Measurements from ENCODE around the gene ZSWIM4.
A peak's percentile ranks its signal among the peaks of the same experiment; 100 is the strongest.

Gene ZSWIM4

GRCh38 chr19:13794757-13795589 is at the start of gene ZSWIM4:
Gene ZSWIM4 (plus strand): TSS chr19:13795443. CDS start chr19:13795649, 206 bp downstream.
- DNase-seq (ENCODE audit: low spot score) = peak; percentile 99

DNA sequence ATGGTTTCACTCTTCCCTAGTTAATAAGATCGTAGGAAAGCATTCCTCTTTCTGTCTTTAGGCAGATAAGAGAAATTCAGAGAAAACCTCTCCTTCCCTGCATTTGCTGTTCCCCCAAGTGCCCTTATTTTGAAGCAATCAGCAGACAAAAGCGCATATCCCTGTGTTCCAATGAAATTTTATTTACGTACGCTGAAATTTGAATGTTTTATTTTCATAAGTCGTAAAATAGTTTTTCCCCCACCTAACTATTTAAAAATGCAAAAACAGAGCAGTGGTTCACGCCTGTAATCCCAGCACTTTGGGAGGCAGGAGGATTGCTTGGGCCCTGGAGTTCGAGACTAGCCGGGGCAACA is 48.2 kb upstream of the ZSWIM4 start:
- no peak for DNase-seq (ENCODE audit: low spot score)

- peak; percentile 72 for DNase-seq (ENCODE audit: low spot score)
Measured at GRCh38 chr19:13748169-13748828, 46.9 kb upstream of the ZSWIM4 start.

GRCh38 chr19:13751436-13751835 is 43.8 kb upstream of the ZSWIM4 start:
- DNase-seq (ENCODE audit: low spot score) = no peak

GRCh38 chr19:13753622-13754021 is 41.6 kb upstream of the ZSWIM4 start:
- peak; percentile 70 for DNase-seq (ENCODE audit: low spot score)

DNA sequence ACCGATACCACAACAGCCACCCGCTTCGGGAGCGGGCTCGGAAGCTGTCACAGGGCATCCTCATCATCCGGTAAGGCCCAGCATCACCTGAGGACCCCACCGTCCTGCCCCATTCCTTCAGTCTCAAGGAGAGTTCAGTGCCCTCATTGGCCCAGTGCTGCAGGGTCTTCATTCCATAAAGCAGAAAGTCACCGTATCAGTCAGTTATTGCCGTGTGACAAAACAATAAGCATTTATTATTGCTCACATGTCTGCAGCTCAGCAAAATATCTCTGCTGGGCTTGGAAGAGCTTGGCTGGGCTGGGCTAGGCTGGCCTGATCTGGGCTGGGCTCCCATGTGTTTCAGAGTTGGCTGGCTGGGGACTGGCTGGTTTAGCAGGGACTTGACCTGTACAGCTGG is 39.0 kb upstream of the ZSWIM4 start:
- no peak for DNase-seq (ENCODE audit: low spot score)

- no peak for DNase-seq (ENCODE audit: low spot score)
Measured at GRCh38 chr19:13757805-13758772, 37.2 kb upstream of the ZSWIM4 start.

- DNase-seq (ENCODE audit: low spot score) = no peak
Measured at GRCh38 chr19:13758795-13759194, 36.4 kb upstream of the ZSWIM4 start.

- DNase-seq (ENCODE audit: low spot score) = no peak
Measured at GRCh38 chr19:13761423-13761822, 33.8 kb upstream of the ZSWIM4 start.

DNA sequence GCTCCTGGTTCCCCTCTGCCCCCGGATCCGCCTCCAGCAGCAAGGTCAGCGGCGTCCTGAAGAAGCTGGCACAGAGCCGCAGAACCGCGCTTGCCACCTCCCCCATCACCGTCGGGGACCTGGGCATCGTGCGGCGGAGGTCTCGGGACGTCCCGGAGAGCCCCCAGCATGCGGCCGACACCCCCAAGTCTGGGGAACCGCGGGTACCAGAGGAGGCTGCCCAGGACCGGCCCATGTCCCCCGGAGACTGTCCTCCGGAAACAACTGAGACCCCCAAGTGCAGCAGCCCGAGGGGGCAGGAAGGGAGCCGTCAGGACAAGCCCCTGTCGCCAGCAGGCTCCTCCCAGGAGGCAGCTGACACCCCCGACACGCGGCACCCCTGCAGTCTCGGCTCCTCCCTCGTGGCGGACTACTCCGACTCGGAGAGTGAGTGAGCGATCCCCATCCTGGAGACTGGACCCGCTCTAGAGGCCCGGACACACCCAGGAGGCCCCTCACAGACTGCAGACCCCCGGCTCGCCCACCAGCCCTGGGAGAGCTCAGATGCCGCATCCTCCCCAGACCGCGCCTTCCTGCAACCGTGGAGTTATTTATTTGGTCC is 32.5 kb upstream of the ZSWIM4 start:
- no peak for DNase-seq (ENCODE audit: low spot score)

DNA sequence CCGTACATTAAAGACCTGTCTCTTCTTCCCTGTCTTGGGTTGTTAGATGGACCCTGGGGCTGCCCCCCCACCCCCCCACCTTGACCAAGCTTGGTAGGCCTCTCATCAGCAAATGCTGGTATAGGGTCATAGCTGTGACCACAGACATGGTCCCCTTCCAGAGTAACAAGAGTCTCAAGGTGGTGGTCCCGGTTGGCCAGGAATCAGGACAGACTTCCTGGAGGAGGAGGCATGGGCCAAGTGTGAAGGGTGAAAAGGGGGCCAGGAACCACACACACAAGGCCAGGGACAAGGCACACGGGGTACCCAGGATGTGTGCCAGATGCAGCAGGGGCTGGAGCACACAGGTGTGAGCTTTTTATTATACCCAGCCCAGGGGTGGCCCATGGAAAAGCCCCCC is 32.0 kb upstream of the ZSWIM4 start:
- no peak for DNase-seq (ENCODE audit: low spot score)

DNA sequence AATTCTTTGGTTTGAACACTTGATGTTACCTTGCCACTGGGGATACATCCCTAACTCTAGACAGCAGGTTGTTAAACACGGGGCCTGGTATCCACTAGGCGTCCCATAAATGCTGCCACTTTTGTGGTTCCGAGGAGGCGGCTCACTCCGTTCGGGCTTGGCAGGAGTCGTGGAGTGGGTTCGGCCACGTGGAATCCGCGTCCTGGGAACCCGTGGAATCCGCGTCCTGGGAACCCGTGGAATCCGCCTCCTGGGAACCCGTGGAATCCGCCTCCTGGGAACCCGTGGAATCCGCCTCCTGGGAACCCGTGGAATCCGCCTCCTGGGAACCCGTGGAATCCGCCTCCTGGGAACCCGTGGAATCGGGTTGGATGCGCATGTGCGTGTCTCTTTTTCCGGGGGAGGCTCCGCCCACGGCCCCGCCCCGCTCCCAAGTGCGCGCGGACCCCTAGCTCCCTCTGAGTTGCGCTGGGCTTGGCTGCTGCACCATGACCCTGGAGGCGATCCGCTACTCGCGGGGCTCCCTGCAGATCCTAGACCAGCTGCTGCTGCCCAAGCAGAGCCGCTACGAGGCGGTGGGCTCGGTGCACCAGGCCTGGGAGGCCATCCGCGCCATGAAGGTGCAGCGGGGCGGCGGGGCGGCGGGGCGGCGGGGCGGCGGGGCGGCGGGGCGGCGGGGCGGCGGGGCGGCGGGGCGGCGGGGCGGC is 31.0 kb upstream of the ZSWIM4 start, which contains the start of gene MRI1:
Gene MRI1 (plus strand): TSS at position 422 of the 707 bp plus-strand sequence. CDS start 67 bp downstream, at position 489.
- DNase-seq (ENCODE audit: low spot score) = peak; percentile 78

GRCh38 chr19:13764821-13765394 is 30.3 kb upstream of the ZSWIM4 start:
- DNase-seq (ENCODE audit: low spot score) = no peak

DNA sequence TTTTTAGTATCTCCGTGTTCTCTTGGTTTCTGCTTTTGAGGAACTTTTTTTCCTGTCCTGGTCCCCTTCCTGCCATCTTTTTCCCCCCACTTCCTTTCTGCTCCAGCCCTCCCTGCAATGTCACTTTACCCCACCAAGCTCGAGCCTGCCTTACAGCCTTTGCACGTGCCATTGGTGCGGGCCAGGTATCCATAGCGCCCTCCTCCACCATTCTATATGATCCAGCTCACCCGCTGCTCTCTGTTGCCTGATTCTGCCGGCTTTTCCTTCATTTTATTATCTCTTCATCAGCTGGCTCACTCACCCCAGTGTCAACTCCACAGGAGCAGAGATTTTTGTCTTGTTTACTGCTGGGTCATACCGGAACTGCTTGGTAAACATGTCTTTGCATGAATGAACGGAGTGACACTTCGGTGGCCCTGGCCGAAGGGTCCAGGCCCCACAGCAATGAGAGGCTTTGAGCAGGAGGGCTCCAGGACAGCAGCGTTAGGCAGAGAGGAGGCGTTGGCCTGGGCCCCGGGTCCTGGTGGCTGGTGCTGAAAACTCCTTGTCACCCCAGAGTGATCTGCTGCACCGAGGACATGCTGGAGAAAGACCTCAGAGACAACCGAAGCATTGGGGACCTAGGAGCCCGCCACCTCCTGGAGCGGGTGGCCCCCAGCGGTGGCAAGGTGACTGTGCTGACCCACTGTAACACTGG is 29.7 kb upstream of the ZSWIM4 start:
- DNase-seq (ENCODE audit: low spot score) = peak; percentile 51

DNA sequence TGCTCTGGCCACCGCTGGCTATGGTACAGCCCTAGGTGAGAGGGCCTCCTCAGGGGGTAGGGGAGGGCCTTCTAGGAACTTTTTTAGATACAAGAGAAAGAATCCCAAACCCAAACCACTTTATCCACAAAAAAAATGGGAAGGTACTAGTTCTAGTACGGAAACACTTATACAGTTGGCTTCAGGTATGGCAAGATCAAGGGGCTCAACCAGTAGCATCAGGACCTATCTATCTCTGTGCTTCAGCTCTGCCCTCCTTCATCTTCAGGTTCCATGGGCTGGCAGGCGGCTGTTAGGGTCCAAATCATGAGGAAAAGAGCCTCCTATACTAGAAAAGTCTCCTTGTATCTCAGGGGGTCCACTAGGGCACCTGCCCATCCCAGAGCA is 29.2 kb upstream of the ZSWIM4 start:
- DNase-seq (ENCODE audit: low spot score) = no peak

DNA sequence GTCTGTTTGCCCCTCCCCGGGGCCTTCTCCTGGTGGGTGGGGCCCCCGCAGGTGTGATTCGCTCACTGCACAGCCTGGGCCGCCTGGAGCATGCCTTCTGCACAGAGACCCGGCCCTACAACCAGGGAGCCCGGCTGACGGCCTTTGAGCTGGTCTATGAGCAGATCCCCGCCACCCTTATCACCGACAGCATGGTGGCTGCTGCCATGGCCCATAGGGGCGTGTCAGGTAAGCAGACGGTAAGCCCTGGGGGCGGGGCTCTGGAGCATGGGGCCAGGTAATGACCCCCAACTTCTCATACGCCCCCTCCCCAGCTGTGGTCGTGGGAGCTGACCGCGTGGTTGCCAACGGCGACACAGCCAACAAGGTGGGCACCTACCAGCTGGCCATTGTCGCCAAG is 26.7 kb upstream of the ZSWIM4 start:
- no peak for DNase-seq (ENCODE audit: low spot score)

GRCh38 chr19:13770013-13770635 is 25.1 kb upstream of the ZSWIM4 start:
- no peak for DNase-seq (ENCODE audit: low spot score)

- DNase-seq (ENCODE audit: low spot score) = peak; percentile 95
Measured at GRCh38 chr19:13774217-13775191, 20.7 kb upstream of the ZSWIM4 start, which contains the start of gene C19orf53. Gene C19orf53 (plus strand): TSS chr19:13774456. CDS start chr19:13774478, 22 bp downstream.

Measured in RKO (cell line).